Natural killer cell treated with Interleukin-12 subunit alpha and Interleukin-12 subunit beta and Interleukin-15 and Interleukin-18, amount 100 ng/mL, for 72 hours (primary cell): ENCODE results near the gene PABPN1L. TPM values are rescaled to one million over a fixed set of nuclear protein-coding genes. Genes with fewer than 3 reads are reported as not detected.

Source experiments
- ATAC-seq, 2 donors: fragments of 150-1000 bp; cut with Tn5 transposase in 1 of 2; sonication (Bioruptor Pico), chemical (Tn5 transposase) in 1 of 2; 2 replicates each; pipeline ENCODE4 v1.10.0; 2021
- DNase-seq: peaks from one replicate; pipeline ENCODE4 v3.0.0; 2022; ENCODE audit warnings: low spot score
- H3K27ac Mint-ChIP-seq, 2 donors: 1 replicate in 1 of 2; 2 replicates in 1 of 2; pipeline ENCODE4 v1.8.0; 2022; ENCODE audit warnings: mixed read lengths in 2 of 2, mild to moderate bottlenecking in 1 of 2, moderate library complexity in 1 of 2
- H3K27me3 Mint-ChIP-seq, 2 donors: 1 replicate in 1 of 2; 2 replicates in 1 of 2; pipeline ENCODE4 v1.8.0; 2022; ENCODE audit warnings: mixed read lengths in 2 of 2
- H3K36me3 Mint-ChIP-seq: one replicate; pipeline ENCODE4 v1.8.0; 2022; ENCODE audit warnings: mixed read lengths
- H3K4me1 Mint-ChIP-seq, 2 donors: 1 replicate in 1 of 2; 2 replicates in 1 of 2; pipeline ENCODE4 v1.8.0; 2022; ENCODE audit warnings: low read depth in 2 of 2, mixed read lengths in 2 of 2, mild to moderate bottlenecking in 1 of 2
- H3K4me3 Mint-ChIP-seq: one replicate; pipeline ENCODE4 v1.8.0; 2022; ENCODE audit warnings: mixed read lengths
- H3K9me3 Mint-ChIP-seq: 2 replicates; pipeline ENCODE4 v1.8.0; 2022; ENCODE audit warnings: mixed read lengths
- total RNA-seq, 2 donors: library from RNA; stranded (reverse); gene quantifications; one replicate each; pipeline ENCODE4 v1.2.3, GENCODE V29; 2022

Gene PABPN1L
- total RNA-seq, 2 donors from 2014 or later = not detected

DNA sequence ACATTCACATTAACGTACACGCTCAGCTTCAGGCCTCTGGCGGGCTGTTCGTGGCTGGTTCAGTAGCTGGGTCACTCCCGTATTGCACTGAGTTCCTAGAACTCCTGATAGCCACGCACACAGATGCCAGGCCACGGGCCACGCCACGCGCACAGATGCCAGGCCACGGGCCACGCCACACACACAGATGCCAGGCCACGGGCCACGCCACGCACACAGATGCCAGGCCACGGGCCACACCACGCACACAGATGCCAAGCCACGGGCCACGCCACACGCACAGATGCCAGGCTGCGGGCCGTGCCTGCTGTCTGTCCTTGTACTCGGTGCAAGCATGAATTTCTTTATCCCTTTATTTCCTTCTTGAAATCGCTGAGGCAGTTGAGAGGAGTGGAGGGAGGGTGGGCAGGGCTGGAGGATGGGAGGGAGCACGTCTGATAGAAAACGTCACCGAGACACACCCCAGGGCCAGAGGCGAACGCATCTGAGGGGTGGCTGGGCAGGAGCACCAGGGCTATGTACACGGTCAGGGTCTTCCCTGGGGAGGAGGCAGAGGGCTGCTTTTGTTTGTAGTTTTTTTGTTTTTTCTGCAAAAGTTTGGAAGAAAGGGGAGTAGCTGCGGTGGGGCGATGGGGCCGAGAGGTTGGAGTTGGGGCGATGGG is 8.6 kb upstream of the PABPN1L start:
- Mint-ChIP-seq H3K27ac (no peak overlapping the region), H3K27me3 (peaks cover 0 to 5% of the 10 kb centered on the region in 2 donors), H3K4me1 (peaks cover 0 to 4% of the 10 kb centered on the region in 2 donors), H3K9me3 (no peaks in the 10 kb centered on the region), H3K4me3 (no peak overlapping the region), H3K36me3 (no peaks in the 10 kb centered on the region)
- ATAC-seq (no peak), DNase-seq (no peak)

GRCh38 chr16:88872650-88873331 is 6.3 kb upstream of the PABPN1L start:
- H3K27me3 Mint-ChIP-seq = peaks cover 0 to 8% of the 10 kb centered on the region in 2 donors
- no peak for ATAC-seq
- no peaks in the 10 kb centered on the region for H3K36me3 Mint-ChIP-seq
- peaks cover 0 to 4% of the 10 kb centered on the region in 2 donors for H3K4me1 Mint-ChIP-seq
- H3K9me3 Mint-ChIP-seq = no peaks in the 10 kb centered on the region
- DNase-seq = no peak
- no peak overlapping the region for H3K27ac Mint-ChIP-seq
- no peak overlapping the region for H3K4me3 Mint-ChIP-seq

- DNase-seq (no peak), ATAC-seq (no peak)
- Mint-ChIP-seq H3K4me3 (no peak overlapping the region), H3K27me3 (peaks cover 0 to 8% of the 10 kb centered on the region in 2 donors), H3K4me1 (peaks cover 0 to 4% of the 10 kb centered on the region in 2 donors), H3K36me3 (no peaks in the 10 kb centered on the region), H3K9me3 (no peaks in the 10 kb centered on the region), H3K27ac (no peak overlapping the region)
Observed at GRCh38 chr16:88871730-88872416, 5.4 kb upstream of the PABPN1L start.

DNA sequence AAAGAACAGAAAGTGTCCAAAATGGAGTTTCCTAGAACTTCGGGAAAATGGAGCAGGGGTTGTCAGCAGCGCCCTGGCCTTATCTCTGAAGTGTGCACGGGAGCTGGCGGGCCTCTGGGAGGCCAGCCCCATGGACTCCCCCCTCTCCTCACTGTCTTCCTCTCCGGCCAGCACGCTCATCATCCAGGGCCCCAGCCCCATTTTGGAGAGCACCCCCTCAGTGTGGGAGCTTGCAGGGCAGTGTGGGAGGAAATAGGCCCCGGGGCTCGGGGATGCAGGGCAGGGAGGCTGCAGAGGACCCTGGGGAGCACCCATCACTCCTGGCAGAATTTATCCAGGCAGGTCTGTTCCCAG is 4.9 kb upstream of the PABPN1L start:
- H3K27ac Mint-ChIP-seq = no peak overlapping the region
- H3K9me3 Mint-ChIP-seq = no peaks in the 10 kb centered on the region
- DNase-seq (no peak), ATAC-seq (no peak)
- H3K27me3 Mint-ChIP-seq = peaks cover 0 to 8% of the 10 kb centered on the region in 2 donors
- H3K36me3 Mint-ChIP-seq = no peaks in the 10 kb centered on the region
- H3K4me1 Mint-ChIP-seq = peaks cover 0 to 4% of the 10 kb centered on the region in 2 donors
- H3K4me3 Mint-ChIP-seq = no peak overlapping the region

DNA sequence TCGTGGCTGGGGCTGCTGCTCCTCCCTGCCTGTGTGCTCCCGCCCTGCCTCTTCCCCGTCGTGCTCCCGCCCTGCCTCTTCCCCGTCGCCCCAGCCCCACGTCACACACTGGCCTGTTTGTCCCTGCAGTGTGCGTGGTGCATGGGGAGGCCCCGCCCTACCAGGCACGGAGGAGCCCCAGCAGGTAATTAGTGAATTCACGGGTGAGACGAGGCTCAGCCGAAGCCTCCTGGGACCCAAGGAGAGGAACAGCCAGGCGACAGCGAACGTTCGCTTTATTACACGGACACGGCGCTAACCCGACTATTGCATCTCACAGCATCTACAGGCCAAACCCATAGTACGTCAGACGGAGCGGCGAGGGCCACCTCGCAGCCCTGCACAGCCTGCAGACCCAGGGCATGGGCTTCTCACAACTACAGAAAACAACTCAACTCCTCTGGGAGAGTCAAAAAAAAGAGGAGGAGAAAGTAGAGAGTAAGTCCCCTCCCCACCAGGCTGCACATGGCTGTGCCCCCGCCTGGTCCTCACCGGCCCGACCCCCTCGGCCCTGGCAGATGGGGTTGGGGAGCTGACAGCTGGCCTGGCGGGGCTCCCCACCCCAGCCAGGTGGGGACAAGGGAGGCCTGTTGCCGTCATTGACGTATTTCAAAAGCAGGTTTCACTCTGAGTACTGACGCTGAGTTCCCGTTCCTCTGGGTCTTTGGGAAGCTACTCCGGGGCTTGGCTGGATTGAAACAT is 4.3 kb upstream of the PABPN1L start:
- DNase-seq = no peak
- no peaks in the 10 kb centered on the region for H3K36me3 Mint-ChIP-seq
- no peak overlapping the region for H3K27ac Mint-ChIP-seq
- H3K4me1 Mint-ChIP-seq = peaks cover 0 to 4% of the 10 kb centered on the region in 2 donors
- ATAC-seq = no peak
- no peaks in the 10 kb centered on the region for H3K9me3 Mint-ChIP-seq
- H3K4me3 Mint-ChIP-seq = no peak overlapping the region
- peaks cover 0 to 8% of the 10 kb centered on the region in 2 donors for H3K27me3 Mint-ChIP-seq

- H3K9me3 Mint-ChIP-seq = no peaks in the 10 kb centered on the region
Observed at GRCh38 chr16:88869673-88869980, 3.2 kb upstream of the PABPN1L start.

GRCh38 chr16:88868974-88869672 is 2.7 kb upstream of the PABPN1L start:
- H3K27me3 Mint-ChIP-seq = peaks cover 0 to 8% of the 10 kb centered on the region in 2 donors
- H3K4me1 Mint-ChIP-seq = peaks cover 0 to 4% of the 10 kb centered on the region in 2 donors
- H3K9me3 Mint-ChIP-seq = no peaks in the 10 kb centered on the region
- H3K27ac Mint-ChIP-seq = no peak overlapping the region
- no peak overlapping the region for H3K4me3 Mint-ChIP-seq
- no peak for DNase-seq
- no peaks in the 10 kb centered on the region for H3K36me3 Mint-ChIP-seq
- ATAC-seq = no peak

More at GRCh38 chr16:88869673-88869980, 3.2 kb upstream of the PABPN1L start:
- no peak for DNase-seq
- Mint-ChIP-seq H3K4me1 (peaks cover 0 to 4% of the 10 kb centered on the region in 2 donors), H3K4me3 (no peak overlapping the region), H3K36me3 (no peaks in the 10 kb centered on the region), H3K27ac (no peak overlapping the region), H3K27me3 (peaks cover 0 to 8% of the 10 kb centered on the region in 2 donors)
- no peak for ATAC-seq

DNA sequence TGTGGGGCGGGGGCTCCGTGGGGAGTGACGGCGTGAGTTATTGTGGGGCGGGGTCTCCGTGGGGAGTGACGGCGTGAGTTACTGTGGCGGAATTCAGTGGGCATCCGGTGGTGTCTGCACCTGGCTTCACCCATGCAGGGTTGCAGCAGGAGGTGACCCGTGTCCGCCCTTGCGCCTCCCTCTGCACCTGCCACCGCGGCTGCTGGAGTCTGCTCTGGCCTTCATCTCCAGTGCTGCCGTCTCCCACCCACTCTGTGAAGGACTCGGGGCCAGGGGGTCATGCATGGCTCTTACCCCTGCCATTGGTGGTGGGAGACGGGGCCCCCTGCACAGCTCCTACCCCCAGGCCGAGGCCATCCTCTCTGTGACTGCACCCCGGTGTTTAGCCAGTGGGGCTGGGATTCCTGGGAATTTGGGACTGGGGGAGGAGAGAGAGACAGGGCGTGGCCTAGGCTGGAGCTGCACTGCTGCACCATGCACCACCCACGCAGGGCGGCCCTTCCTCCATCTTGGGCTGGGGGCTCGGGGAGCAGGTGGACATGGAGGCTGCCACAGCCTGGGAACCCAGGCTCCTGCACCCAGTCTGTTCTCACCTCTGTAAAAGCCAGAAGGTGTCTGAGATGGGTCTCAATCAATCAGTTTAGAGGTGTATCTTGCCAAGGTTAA is 1.3 kb upstream of the PABPN1L start:
- peaks cover 0 to 8% of the 10 kb centered on the region in 2 donors for H3K27me3 Mint-ChIP-seq
- peaks cover 0 to 4% of the 10 kb centered on the region in 2 donors for H3K4me1 Mint-ChIP-seq
- H3K36me3 Mint-ChIP-seq = no peaks in the 10 kb centered on the region
- H3K4me3 Mint-ChIP-seq = no peak overlapping the region
- ATAC-seq (no peak), DNase-seq (no peak)
- no peaks in the 10 kb centered on the region for H3K9me3 Mint-ChIP-seq
- no peak overlapping the region for H3K27ac Mint-ChIP-seq

- ATAC-seq (no peak), DNase-seq (no peak)
- no peaks in the 10 kb centered on the region for H3K36me3 Mint-ChIP-seq
- H3K27ac Mint-ChIP-seq = no peak overlapping the region
- H3K9me3 Mint-ChIP-seq = no peaks in the 10 kb centered on the region
- H3K4me1 Mint-ChIP-seq = no peaks in the 10 kb centered on the region
- H3K4me3 Mint-ChIP-seq = no peak overlapping the region
- peaks cover 0 to 3% of the 10 kb centered on the region in 2 donors for H3K27me3 Mint-ChIP-seq
Observed at GRCh38 chr16:88865742-88866141, 718 bp downstream of the PABPN1L start.

GRCh38 chr16:88865310-88865709 is 1.1 kb downstream of the PABPN1L start:
- ATAC-seq (no peak), DNase-seq (no peak)
- no peak overlapping the region for H3K4me3 Mint-ChIP-seq
- H3K36me3 Mint-ChIP-seq = no peaks in the 10 kb centered on the region
- H3K9me3 Mint-ChIP-seq = no peaks in the 10 kb centered on the region
- H3K4me1 Mint-ChIP-seq = no peaks in the 10 kb centered on the region
- no peak overlapping the region for H3K27ac Mint-ChIP-seq
- H3K27me3 Mint-ChIP-seq = peaks cover 0 to 3% of the 10 kb centered on the region in 2 donors

DNA sequence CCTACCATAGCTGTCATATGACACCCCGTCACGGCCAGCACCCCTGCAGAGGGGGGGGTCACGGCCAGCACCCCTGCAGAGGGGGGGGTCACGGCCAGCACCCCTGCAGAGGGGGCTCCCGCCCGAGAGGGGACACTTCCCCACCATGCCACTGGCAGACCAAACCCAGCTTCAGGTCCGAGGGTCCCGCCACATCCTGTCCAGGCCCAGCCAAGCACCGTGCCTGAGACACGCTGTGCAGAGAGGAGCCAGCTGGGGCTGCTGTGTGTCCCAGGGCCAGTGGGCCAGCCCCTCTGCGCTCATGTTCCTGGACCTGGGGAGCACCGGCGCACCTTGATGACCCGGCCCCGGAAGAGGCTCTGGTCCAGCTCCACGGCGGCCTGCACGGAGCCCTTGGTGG is 1.9 kb downstream of the PABPN1L start:
- Mint-ChIP-seq H3K4me1 (no peaks in the 10 kb centered on the region), H3K27ac (no peak overlapping the region), H3K36me3 (no peaks in the 10 kb centered on the region), H3K9me3 (no peaks in the 10 kb centered on the region), H3K4me3 (no peak overlapping the region), H3K27me3 (peaks cover 0 to 3% of the 10 kb centered on the region in 2 donors)
- peak in 1 of 2 donors; percentile 15 for ATAC-seq
- DNase-seq = no peak

GRCh38 chr16:88864099-88864498 is 2.4 kb downstream of the PABPN1L start:
- H3K27me3 Mint-ChIP-seq = peaks cover 0 to 3% of the 10 kb centered on the region in 2 donors
- no peaks in the 10 kb centered on the region for H3K4me1 Mint-ChIP-seq
- no peak overlapping the region for H3K27ac Mint-ChIP-seq
- no peak for ATAC-seq
- no peaks in the 10 kb centered on the region for H3K9me3 Mint-ChIP-seq
- no peaks in the 10 kb centered on the region for H3K36me3 Mint-ChIP-seq
- no peak for DNase-seq
- no peak overlapping the region for H3K4me3 Mint-ChIP-seq

- H3K9me3 Mint-ChIP-seq = no peaks in the 10 kb centered on the region
- no peak overlapping the region for H3K4me3 Mint-ChIP-seq
- H3K4me1 Mint-ChIP-seq = peaks cover under 1 to 3% of the 10 kb centered on the region in 2 donors
- ATAC-seq = no peak
- no peak for DNase-seq
- no peaks in the 10 kb centered on the region for H3K36me3 Mint-ChIP-seq
- H3K27me3 Mint-ChIP-seq = peaks cover 0 to 1% of the 10 kb centered on the region in 2 donors
- H3K27ac Mint-ChIP-seq = no peak overlapping the region
Observed at GRCh38 chr16:88863426-88863825, 3.0 kb downstream of the PABPN1L start.
